B cell (primary cell): Measurements from ENCODE around the gene RERE.

Source experiments
- CTCF ChIP-seq: fragments of 200-600 bp; IDR thresholded peaks from one replicate; pipeline ENCODE4 v1.8.0; 2022; ENCODE audit warnings: antibody characterized with exemption, mild to moderate bottlenecking
- EZH2 ChIP-seq: IDR thresholded peaks from 2 replicates; pipeline ENCODE4 v1.6.1; 2012; ENCODE audit warnings: borderline replicate concordance, low read depth, mild to moderate bottlenecking, moderate library complexity, low read length; ENCODE audit not compliant: insufficient read depth, poor library complexity, severe bottlenecking

DNA sequence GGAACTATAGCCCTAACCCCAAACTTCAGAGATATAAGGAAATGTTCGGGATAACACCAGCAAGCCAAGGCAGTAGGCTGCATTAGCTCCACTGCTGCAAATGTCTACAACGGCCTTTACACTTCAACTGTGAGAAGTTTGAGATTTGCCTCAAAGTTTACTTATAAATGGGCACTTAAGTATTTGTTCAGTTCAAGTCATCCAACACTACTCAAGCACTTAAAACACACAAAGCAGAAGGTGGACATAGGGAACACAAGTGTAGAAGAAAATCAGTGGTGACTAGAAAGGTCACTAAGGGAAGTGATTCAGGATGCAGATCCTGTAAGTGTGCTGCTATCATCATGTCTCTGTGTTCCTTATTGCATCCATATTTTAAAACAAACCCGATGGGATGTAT, 278.9 kb downstream of the RERE start:
- no peak for TF ChIP-seq CTCF
- TF ChIP-seq EZH2 = no peak
